Measurements from ENCODE around the gene DNMT1. TPM values are rescaled to one million over a fixed set of nuclear protein-coding genes. Genes with fewer than 3 reads are reported as not detected.

The DNMT1 gene
- total RNA-seq, 1 experiment from 2014 or later = 210 TPM

DNA sequence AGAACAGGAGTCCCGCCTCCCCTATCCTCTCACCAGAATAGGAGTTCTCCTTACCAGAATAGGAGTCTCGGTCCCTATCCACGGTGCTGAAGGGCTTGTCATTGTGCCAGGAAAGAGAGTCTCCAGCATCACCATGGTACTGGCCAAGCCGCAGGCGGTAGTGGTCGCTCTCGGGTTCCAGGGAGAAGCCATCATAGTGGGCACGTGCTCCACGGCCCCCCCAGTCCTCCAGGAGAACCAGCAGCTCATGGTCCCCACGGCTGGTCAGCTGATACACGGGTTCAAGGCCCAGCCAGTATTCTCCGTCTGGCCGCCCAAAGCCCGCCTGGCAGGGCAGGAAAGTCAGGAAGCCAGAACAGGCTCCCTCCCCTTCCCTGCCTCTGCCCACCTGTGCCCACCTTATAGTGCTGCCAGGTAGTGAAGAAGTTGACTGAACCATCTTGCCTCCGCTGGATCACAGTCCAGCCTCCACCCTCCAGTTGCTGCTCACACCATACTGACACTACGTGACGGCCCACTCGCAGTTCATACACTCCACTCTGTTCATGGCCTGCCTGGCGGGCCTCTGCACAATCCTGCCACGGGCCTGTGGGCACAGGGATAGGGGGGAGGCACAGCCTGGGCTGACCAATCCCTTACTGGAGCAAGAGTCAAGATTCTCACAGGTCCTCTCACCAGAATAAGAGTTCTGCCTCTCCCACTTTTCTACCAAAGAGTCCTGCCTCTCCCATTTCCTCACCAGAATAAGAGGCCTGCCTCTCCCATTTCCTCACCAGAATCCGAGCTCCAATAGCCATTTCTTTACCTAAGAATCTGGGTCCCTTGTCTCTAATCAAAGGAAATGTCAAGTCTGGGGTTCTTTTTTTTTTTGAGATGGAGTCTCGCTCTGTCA is 101.2 kb downstream of the DNMT1 start:
- POLR2A ChIA-PET = no interaction called here
- H3K4me3 Mint-ChIP-seq = no peak overlapping the region
- peak; percentile 24 for DNase-seq (ENCODE audit: low spot score)

GRCh38 chr19:10092648-10093294 is 102.0 kb downstream of the DNMT1 start:
- Mint-ChIP-seq H3K27ac (no peak overlapping the region), H3K9me3 (no peaks in the 10 kb centered on the region), H3K4me1 (no peaks in the 10 kb centered on the region), H3K4me3 (no peak overlapping the region), H3K27me3 (ENCODE audit: low read depth) (peaks cover 40% of the 10 kb centered on the region), H3K36me3 (peaks cover 14% of the 10 kb centered on the region)
- ATAC-seq = no peak
- ChIA-PET POLR2A (interaction anchor here (0.6 kb wide), 1 partner anchor 1024 kb away, joined by 7 read pairs; no protein-coding TSS in a partner anchor), CTCF (no interaction called here)
- DNase-seq (ENCODE audit: low spot score) = no peak
- peak; percentile 83; the same call in 1 of the 2 replicates for TF ChIP-seq GTF2I (CRISPR knock-in tag; conservative IDR thresholded peaks at IDR 0.05)
- no peak for TF ChIP-seq ARID4B (CRISPR knock-in tag; IDR thresholded peaks at IDR 0.05; ENCODE audit: borderline replicate concordance)

More for the DNA sequence above, 101.2 kb downstream of the DNMT1 start:
- H3K4me1 Mint-ChIP-seq = no peaks in the 10 kb centered on the region
- peaks cover 14% of the 10 kb centered on the region for H3K36me3 Mint-ChIP-seq
- ATAC-seq = no peak
- H3K27me3 Mint-ChIP-seq (ENCODE audit: low read depth) = peaks cover 48% of the 10 kb centered on the region
- H3K9me3 Mint-ChIP-seq = no peaks in the 10 kb centered on the region
- CTCF ChIA-PET = no interaction called here
- TF ChIP-seq ATF1 (CRISPR knock-in tag; IDR thresholded peaks at IDR 0.05) (no peak), ATF6 (CRISPR knock-in tag; IDR thresholded peaks at IDR 0.05) (no peak)
- TF ChIP-seq, protein P1, sequence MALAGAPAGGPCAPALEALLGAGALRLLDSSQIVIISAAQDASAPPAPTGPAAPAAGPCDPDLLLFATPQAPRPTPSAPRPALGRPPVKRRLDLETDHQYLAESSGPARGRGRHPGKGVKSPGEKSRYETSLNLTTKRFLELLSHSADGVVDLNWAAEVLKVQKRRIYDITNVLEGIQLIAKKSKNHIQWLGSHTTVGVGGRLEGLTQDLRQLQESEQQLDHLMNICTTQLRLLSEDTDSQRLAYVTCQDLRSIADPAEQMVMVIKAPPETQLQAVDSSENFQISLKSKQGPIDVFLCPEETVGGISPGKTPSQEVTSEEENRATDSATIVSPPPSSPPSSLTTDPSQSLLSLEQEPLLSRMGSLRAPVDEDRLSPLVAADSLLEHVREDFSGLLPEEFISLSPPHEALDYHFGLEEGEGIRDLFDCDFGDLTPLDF (CRISPR knock-in tag; IDR thresholded peaks at IDR 0.05) = no peak
- H3K27ac Mint-ChIP-seq = no peak overlapping the region

DNA sequence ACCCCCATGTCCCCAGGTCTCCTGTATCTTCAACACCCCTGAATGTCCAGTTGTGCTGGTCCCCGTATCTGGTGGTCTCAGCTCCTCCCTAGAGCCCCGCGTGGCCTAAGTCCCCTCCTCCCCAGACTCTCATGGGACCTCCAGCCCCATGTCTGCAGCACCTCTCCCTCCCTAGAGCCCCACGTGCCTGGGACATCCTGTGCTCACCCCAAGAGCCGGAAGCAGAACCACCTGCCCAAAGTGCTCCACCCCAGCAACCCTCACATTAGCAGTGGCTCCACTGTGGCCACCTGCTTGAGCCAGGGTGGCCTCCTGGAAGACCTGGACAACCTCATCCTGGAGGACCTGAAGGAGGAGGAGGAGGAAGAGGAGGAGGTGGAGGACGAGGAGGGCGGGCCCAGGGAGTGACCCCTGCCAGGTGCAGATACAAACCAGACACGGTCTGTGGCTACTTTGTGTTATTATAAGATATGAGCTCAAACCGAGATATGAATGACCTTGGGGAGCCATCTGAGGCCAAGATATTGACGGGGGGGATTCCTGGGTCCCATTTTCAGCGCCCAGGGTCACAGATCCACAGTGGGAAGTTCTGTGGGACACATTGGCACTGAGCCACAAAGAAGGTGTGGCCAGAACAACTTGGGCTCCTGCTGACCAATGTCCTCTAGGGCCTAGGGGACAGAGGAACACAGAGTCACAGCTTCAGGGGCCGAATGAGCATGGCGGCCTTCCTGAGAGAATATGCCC is 102.7 kb downstream of the DNMT1 start:
- Mint-ChIP-seq H3K9me3 (no peaks in the 10 kb centered on the region), H3K27me3 (ENCODE audit: low read depth) (peaks cover 37% of the 10 kb centered on the region), H3K4me3 (no peak overlapping the region), H3K4me1 (peaks cover 3% of the 10 kb centered on the region; the same call in 1 of the 2 replicates), H3K36me3 (peaks cover 14% of the 10 kb centered on the region), H3K27ac (no peak overlapping the region)
- ATAC-seq (no peak), DNase-seq (ENCODE audit: low spot score) (no peak)
- ChIA-PET CTCF (no interaction called here), POLR2A (interaction anchor here (0.6 kb wide), 1 partner anchor 1024 kb away, joined by 7 read pairs; no protein-coding TSS in a partner anchor)
- no peak for TF ChIP-seq SMAD3 (CRISPR knock-in tag; IDR thresholded peaks at IDR 0.05; ENCODE audit: borderline replicate concordance)
- TF ChIP-seq, protein P2, sequence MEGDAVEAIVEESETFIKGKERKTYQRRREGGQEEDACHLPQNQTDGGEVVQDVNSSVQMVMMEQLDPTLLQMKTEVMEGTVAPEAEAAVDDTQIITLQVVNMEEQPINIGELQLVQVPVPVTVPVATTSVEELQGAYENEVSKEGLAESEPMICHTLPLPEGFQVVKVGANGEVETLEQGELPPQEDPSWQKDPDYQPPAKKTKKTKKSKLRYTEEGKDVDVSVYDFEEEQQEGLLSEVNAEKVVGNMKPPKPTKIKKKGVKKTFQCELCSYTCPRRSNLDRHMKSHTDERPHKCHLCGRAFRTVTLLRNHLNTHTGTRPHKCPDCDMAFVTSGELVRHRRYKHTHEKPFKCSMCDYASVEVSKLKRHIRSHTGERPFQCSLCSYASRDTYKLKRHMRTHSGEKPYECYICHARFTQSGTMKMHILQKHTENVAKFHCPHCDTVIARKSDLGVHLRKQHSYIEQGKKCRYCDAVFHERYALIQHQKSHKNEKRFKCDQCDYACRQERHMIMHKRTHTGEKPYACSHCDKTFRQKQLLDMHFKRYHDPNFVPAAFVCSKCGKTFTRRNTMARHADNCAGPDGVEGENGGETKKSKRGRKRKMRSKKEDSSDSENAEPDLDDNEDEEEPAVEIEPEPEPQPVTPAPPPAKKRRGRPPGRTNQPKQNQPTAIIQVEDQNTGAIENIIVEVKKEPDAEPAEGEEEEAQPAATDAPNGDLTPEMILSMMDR (IDR thresholded peaks at IDR 0.05) = no peak
- TF ChIP-seq ZNF532 (CRISPR knock-in tag; IDR thresholded peaks at IDR 0.05; ENCODE audit: borderline replicate concordance) = no peak
- no peak for TF ChIP-seq JAZF1 (CRISPR knock-in tag; IDR thresholded peaks at IDR 0.05)

Measured in WTC11 (cell line).